A549 (cell line): ENCODE results near the gene GNG8.

Experiments used
- BHLHE40 ChIP-seq: IDR thresholded peaks from 2 replicates; pipeline ENCODE4 v1.6.1; 2012; ENCODE audit warnings: low read depth, low read length, inconsistent platforms
- CTCF ChIP-seq: fragments of >200 bp; sonication (Bioruptor Twin); formaldehyde crosslinking; IDR thresholded peaks from 3 replicates; pipeline ENCODE4 v1.5.1; 2016
- EHMT2 ChIP-seq: fragments of 200-600 bp; sonication (generic); IDR thresholded peaks from 2 replicates; pipeline ENCODE4 v1.6.1; 2016; ENCODE audit warnings: antibody characterized with exemption, low read depth, mild to moderate bottlenecking, moderate library complexity
- HMGXB4 ChIP-seq: fragments of 250-450 bp; sonication (Bioruptor Pico); IDR thresholded peaks from 2 replicates; pipeline ENCODE4 v1.5.0; 2021; ENCODE audit warnings: mild to moderate bottlenecking, moderate library complexity, borderline replicate concordance
- HOXB13 ChIP-seq: fragments of 250-450 bp; sonication (Bioruptor Pico); IDR thresholded peaks from 2 replicates; pipeline ENCODE4 v1.5.0; 2020; ENCODE audit warnings: low read depth, mild to moderate bottlenecking, moderate library complexity
- JUN ChIP-seq, 2 experiments: fragments of >200 bp; sonication (Bioruptor Twin); formaldehyde crosslinking; IDR thresholded peaks; 2 replicates in 1 of 2; 3 replicates in 1 of 2; pipeline ENCODE4 v1.6.1; 2016 to 2017
- MAZ ChIP-seq: fragments of 150-350 bp; IDR thresholded peaks from 2 replicates; pipeline ENCODE4 v1.6.1; 2014; ENCODE audit warnings: antibody characterized with exemption, low read depth, low read length, borderline replicate concordance
- POLR2A ChIP-seq: IDR thresholded peaks from 2 replicates; pipeline ENCODE4 v1.6.1; 2012; ENCODE audit warnings: mild to moderate bottlenecking, low read length

GRCh38 chr19:46618670-46619231, 17.3 kb downstream of the GNG8 start:
- TF ChIP-seq POLR2A: no peak
- TF ChIP-seq JUN (IDR thresholded peaks at IDR 0.05): no peak
- TF ChIP-seq MAZ: no peak
- TF ChIP-seq CTCF: no peak
- no peak for TF ChIP-seq HMGXB4 (CRISPR knock-in tag)
- TF ChIP-seq EHMT2: no peak
- TF ChIP-seq HOXB13 (CRISPR knock-in tag): no peak
- TF ChIP-seq BHLHE40: no peak
